Thoracic aorta (tissue), 2 donors: ENCODE measurements around the gene MPC1L. TPM values are rescaled to one million over a fixed set of nuclear protein-coding genes. Genes with fewer than 3 reads are reported as not detected.
"Not testable (repeated sequence)": the region's sequence is repeated elsewhere in the genome, so short reads cannot be mapped to it uniquely, and the experiment has no call there.

Experiments used
- ATAC-seq: fragments of 150-250 bp; one replicate; pipeline ENCODE4 v1.8.0; 2017; ENCODE audit warnings: low read depth; ENCODE audit not compliant: insufficient number of reproducible peaks, low FRiP score
- DNase-seq: peaks from one replicate; pipeline ENCODE4 v3.0.0-alpha.2; 2020; ENCODE audit warnings: low spot score
- H3K27ac ChIP-seq, 2 donors: fragments of 200-600 bp; sonication (generic); 1 replicate in 1 of 2; 2 replicates in 1 of 2; pipeline ENCODE4 v1.5.1; 2016; ENCODE audit warnings: mild to moderate bottlenecking in 2 of 2, moderate library complexity in 2 of 2
- H3K27me3 ChIP-seq: fragments of 200-600 bp; sonication (generic); replicated peaks from 2 replicates; pipeline ENCODE4 v1.6.0; 2016; ENCODE audit warnings: mild to moderate bottlenecking; ENCODE audit not compliant: insufficient read depth
- H3K36me3 ChIP-seq: fragments of 200-600 bp; sonication (generic); one replicate; pipeline ENCODE4 v1.5.1; 2016
- H3K4me1 ChIP-seq, 2 donors: fragments of 200-600 bp; sonication (generic); 1 replicate in 1 of 2; 2 replicates in 1 of 2; pipeline versions ENCODE4 v1.5.1 to v1.6.0; 2016; ENCODE audit warnings: low read depth in 2 of 2, mild to moderate bottlenecking in 1 of 2; ENCODE audit not compliant: control insufficient read depth in 1 of 2
- H3K4me3 ChIP-seq: fragments of 200-600 bp; sonication (generic); 2 replicates; pipeline ENCODE4 v1.5.1; 2016; ENCODE audit warnings: mild to moderate bottlenecking
- H3K9me3 ChIP-seq: fragments of 200-600 bp; sonication (generic); 2 replicates; pipeline ENCODE4 v1.5.1; 2016
- CTCF ChIP-seq: fragments of 200-600 bp; sonication (generic); IDR thresholded peaks from one replicate; pipeline ENCODE4 v1.5.1; 2019; ENCODE audit warnings: antibody characterized with exemption
- total RNA-seq, 2 donors: library from RNA; depleted of rRNA; stranded (reverse); fragments of >200 nt; gene quantifications; one replicate each; pipeline versions ENCODE4 v1.1.0 to v1.2.3, GENCODE V29; 2016

Gene MPC1L
- total RNA-seq, 2 donors from 2014 or later = not detected

- no peak overlapping the region for H3K27ac ChIP-seq
- H3K27me3 ChIP-seq = no peaks in the 10 kb centered on the region
- no peak overlapping the region for H3K4me3 ChIP-seq
- no peaks in the 10 kb centered on the region for H3K36me3 ChIP-seq
- no peak for TF ChIP-seq CTCF
- H3K4me1 ChIP-seq = peaks cover 7 to 11% of the 10 kb centered on the region in 2 donors
- H3K9me3 ChIP-seq = no peaks in the 10 kb centered on the region
- ATAC-seq (no peak), DNase-seq (no peak)
Measured at GRCh38 chrX:40579141-40579540, 44.1 kb upstream of the MPC1L start.

- Histone ChIP-seq H3K27ac (peak overlapping the region; percentile 75 to 90), H3K9me3 (no peaks in the 10 kb centered on the region), H3K36me3 (no peaks in the 10 kb centered on the region), H3K27me3 (no peaks in the 10 kb centered on the region), H3K4me3 (peak overlapping the region; percentile 87), H3K4me1 (peaks cover 7 to 11% of the 10 kb centered on the region in 2 donors)
- TF ChIP-seq CTCF = no peak
- no peak for ATAC-seq
- no peak for DNase-seq
Measured at GRCh38 chrX:40579900-40580536, 43.2 kb upstream of the MPC1L start.

GRCh38 chrX:40580537-40581335 lies 42.5 kb upstream of the MPC1L start, which contains the start of gene ATP6AP2:
TSS of gene ATP6AP2 (plus strand) at chrX:40580970. CDS start at chrX:40581066, 96 bp downstream.
- Histone ChIP-seq H3K27me3 (no peaks in the 10 kb centered on the region), H3K27ac (peak within 1 kb of the TSS; percentile 87 to 90), H3K4me1 (peaks cover 7 to 11% of the 10 kb centered on the region in 2 donors), H3K36me3 (no peaks in the 10 kb centered on the region), H3K9me3 (no peaks in the 10 kb centered on the region), H3K4me3 (peak within 1 kb of the TSS; percentile 87)
- TF ChIP-seq CTCF = no peak
- DNase-seq (peak; percentile 82), ATAC-seq (peak; percentile 98)

- peak overlapping the region; percentile 87 for H3K4me3 ChIP-seq
- no peaks in the 10 kb centered on the region for H3K9me3 ChIP-seq
- peak overlapping the region; percentile 87 to 90 for H3K27ac ChIP-seq
- no peaks in the 10 kb centered on the region for H3K27me3 ChIP-seq
- no peak for TF ChIP-seq CTCF
- no peak for ATAC-seq
- H3K4me1 ChIP-seq = peaks cover 7 to 11% of the 10 kb centered on the region in 2 donors
- H3K36me3 ChIP-seq = no peaks in the 10 kb centered on the region
- no peak for DNase-seq
Measured at GRCh38 chrX:40581336-40581920, 41.8 kb upstream of the MPC1L start.

GRCh38 chrX:40582178-40582577 lies 41.0 kb upstream of the MPC1L start:
- H3K9me3 ChIP-seq, H3K27me3 ChIP-seq, H3K27ac ChIP-seq, H3K36me3 ChIP-seq, DNase-seq, ATAC-seq: not testable (repeated sequence)
- Histone ChIP-seq H3K4me3 (peak overlapping the region; percentile 87), H3K4me1 (peaks cover 7 to 11% of the 10 kb centered on the region in 2 donors)
